Muscle layer of colon (tissue), 2 donors: ENCODE measurements around the gene SMR3B.

Experiments used
- H3K27ac ChIP-seq: one replicate; pipeline ENCODE4 v1.7.0; 2013; ENCODE audit warnings: low read depth, mild to moderate bottlenecking, low read length, moderate library complexity
- H3K27me3 ChIP-seq, 2 donors: one replicate each; pipeline ENCODE4 v1.7.0; 2013; ENCODE audit warnings: low read length in 2 of 2, mild to moderate bottlenecking in 2 of 2; ENCODE audit not compliant: insufficient read depth in 2 of 2, control insufficient read depth in 1 of 2
- H3K36me3 ChIP-seq: one replicate; pipeline ENCODE4 v1.7.0; 2013; ENCODE audit warnings: mild to moderate bottlenecking, low read length; ENCODE audit not compliant: insufficient read depth
- H3K4me1 ChIP-seq: one replicate; pipeline ENCODE4 v1.7.0; 2013; ENCODE audit warnings: mild to moderate bottlenecking, low read length; ENCODE audit not compliant: insufficient read depth
- H3K4me3 ChIP-seq, 2 donors: one replicate each; pipeline ENCODE4 v1.7.0; 2013; ENCODE audit warnings: low read length in 2 of 2, low read depth in 1 of 2, mild to moderate bottlenecking in 1 of 2, moderate library complexity in 1 of 2
- H3K9ac ChIP-seq: one replicate; pipeline ENCODE4 v1.7.0; 2013; ENCODE audit warnings: low read length
- H3K9me3 ChIP-seq: one replicate; pipeline ENCODE4 v1.7.0; 2013; ENCODE audit warnings: mild to moderate bottlenecking, low read length
- donor health status: abdominal sarcoma.
- donor health status: Adenocarcinoma of cecum.

Gene SMR3B

GRCh38 chr4:70382691-70383181 is at the start of gene SMR3B:
TSS of gene SMR3B (plus strand) at chr4:70383131. CDS start at chr4:70384511, 1,380 bp downstream.
- Histone ChIP-seq H3K36me3 (no peaks in the 10 kb centered on the region), H3K9ac (no peak within 1 kb of the TSS), H3K9me3 (no peaks in the 10 kb centered on the region), H3K4me3 (no peak within 1 kb of the TSS), H3K4me1 (no peaks in the 10 kb centered on the region), H3K27me3 (no peaks in the 10 kb centered on the region), H3K27ac (no peak within 1 kb of the TSS)

- H3K27me3 ChIP-seq = no peaks in the 10 kb centered on the region
- H3K27ac ChIP-seq = no peak within 1 kb of the TSS
- no peak within 1 kb of the TSS for H3K9ac ChIP-seq
- H3K9me3 ChIP-seq = no peaks in the 10 kb centered on the region
- H3K4me1 ChIP-seq = no peaks in the 10 kb centered on the region
- H3K36me3 ChIP-seq = no peaks in the 10 kb centered on the region
- no peak within 1 kb of the TSS for H3K4me3 ChIP-seq
Measured at GRCh38 chr4:70334681-70335080, 48.2 kb upstream of the SMR3B start, which contains the start of gene CABS1. TSS of gene CABS1 (plus strand) at chr4:70334981. CDS start at chr4:70335040, 59 bp downstream.

- Histone ChIP-seq H3K4me1 (no peaks in the 10 kb centered on the region), H3K27ac (no peak overlapping the region), H3K9ac (no peak overlapping the region), H3K27me3 (no peaks in the 10 kb centered on the region), H3K36me3 (no peaks in the 10 kb centered on the region), H3K4me3 (no peak overlapping the region), H3K9me3 (no peaks in the 10 kb centered on the region)
Measured at GRCh38 chr4:70336043-70336442, 46.9 kb upstream of the SMR3B start.

GRCh38 chr4:70337886-70338420 is 45.0 kb upstream of the SMR3B start:
- Histone ChIP-seq H3K36me3 (no peaks in the 10 kb centered on the region), H3K27me3 (no peaks in the 10 kb centered on the region), H3K4me3 (no peak overlapping the region), H3K9ac (no peak overlapping the region), H3K9me3 (no peaks in the 10 kb centered on the region), H3K4me1 (no peaks in the 10 kb centered on the region), H3K27ac (no peak overlapping the region)

DNA sequence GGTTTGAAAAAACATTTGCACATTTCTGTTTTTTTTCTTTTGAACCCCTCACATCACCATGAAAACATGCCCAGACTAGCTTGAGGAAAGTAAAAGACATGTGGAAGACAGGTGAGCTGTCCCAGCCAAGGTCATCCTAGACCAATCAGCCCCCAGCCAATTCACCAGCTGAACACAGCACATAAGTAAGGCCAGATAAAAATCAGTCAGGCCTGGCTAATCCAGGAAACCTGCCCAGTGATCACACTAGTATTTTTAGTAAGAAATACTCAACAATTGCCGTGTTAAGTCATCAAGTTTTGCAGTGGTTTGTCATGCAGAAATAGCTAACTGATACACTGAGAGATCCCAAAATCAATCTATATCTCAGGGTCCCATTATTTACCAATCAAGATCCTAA is 26.7 kb upstream of the SMR3B start:
- Histone ChIP-seq H3K36me3 (no peaks in the 10 kb centered on the region), H3K27ac (no peak overlapping the region), H3K27me3 (no peaks in the 10 kb centered on the region), H3K4me3 (no peak overlapping the region), H3K9ac (no peak overlapping the region), H3K4me1 (no peaks in the 10 kb centered on the region), H3K9me3 (no peaks in the 10 kb centered on the region)

DNA sequence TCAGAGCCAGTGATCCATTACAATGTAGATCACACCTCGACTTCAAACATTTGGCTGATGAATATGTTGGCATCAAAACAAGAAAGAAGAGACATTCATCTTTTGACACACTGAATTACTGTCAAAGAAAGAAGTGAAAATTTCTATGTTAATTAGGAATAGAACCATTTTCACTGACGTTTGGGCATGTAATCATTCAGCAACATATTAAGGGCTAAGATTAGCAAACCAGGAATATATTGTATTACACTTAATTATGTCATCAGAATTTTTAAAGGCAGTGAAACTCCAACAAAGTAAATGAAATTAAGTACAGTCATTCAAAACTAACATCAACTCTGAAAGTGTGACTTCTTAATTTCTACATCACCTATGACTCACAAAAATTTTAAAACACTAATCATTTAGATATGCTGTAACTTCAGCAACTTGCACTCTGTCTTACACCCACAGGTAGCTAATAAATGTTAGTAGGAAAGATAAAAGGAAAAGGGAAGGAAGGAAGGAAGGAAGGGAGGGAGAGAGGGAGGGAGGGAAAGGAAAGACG is 23.7 kb upstream of the SMR3B start:
- H3K36me3 ChIP-seq = no peaks in the 10 kb centered on the region
- H3K4me1 ChIP-seq = no peaks in the 10 kb centered on the region
- H3K4me3 ChIP-seq = no peak overlapping the region
- no peaks in the 10 kb centered on the region for H3K9me3 ChIP-seq
- H3K9ac ChIP-seq = no peak overlapping the region
- H3K27me3 ChIP-seq = no peaks in the 10 kb centered on the region
- H3K27ac ChIP-seq = no peak overlapping the region

- H3K27ac ChIP-seq = no peak within 1 kb of the TSS
- H3K27me3 ChIP-seq = no peaks in the 10 kb centered on the region
- H3K4me3 ChIP-seq = no peak within 1 kb of the TSS
- H3K36me3 ChIP-seq = no peaks in the 10 kb centered on the region
- no peak within 1 kb of the TSS for H3K9ac ChIP-seq
- H3K9me3 ChIP-seq = no peaks in the 10 kb centered on the region
- no peaks in the 10 kb centered on the region for H3K4me1 ChIP-seq
Measured at GRCh38 chr4:70360460-70360859, 22.5 kb upstream of the SMR3B start, which contains the start of gene SMR3A. TSS of gene SMR3A (plus strand) at chr4:70360760. CDS start at chr4:70362116, 1,356 bp downstream.

- Histone ChIP-seq H3K27ac (no peak overlapping the region), H3K9me3 (no peaks in the 10 kb centered on the region), H3K27me3 (no peaks in the 10 kb centered on the region), H3K9ac (no peak overlapping the region), H3K36me3 (no peaks in the 10 kb centered on the region), H3K4me3 (no peak overlapping the region), H3K4me1 (no peaks in the 10 kb centered on the region)
Measured at GRCh38 chr4:70364002-70364401, 18.9 kb upstream of the SMR3B start.

DNA sequence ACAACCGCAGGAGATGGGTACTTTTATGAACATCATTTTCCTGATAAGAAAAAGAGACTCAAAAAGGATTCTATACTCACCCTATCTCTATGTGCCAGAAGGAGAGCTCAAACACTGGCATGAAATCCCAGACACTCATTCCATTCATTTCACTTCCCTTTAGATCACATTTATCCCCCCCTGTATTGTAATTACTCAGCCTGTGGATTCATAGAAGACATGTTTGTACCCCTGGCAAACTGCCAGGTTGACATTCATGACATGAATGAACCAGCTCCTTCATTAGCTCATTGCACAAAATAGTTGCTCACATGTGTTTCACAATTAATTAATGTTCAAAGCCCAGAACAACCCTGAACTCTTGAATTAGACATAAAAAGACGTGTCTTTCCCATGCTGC is 17.5 kb upstream of the SMR3B start:
- H3K36me3 ChIP-seq = no peaks in the 10 kb centered on the region
- no peak overlapping the region for H3K4me3 ChIP-seq
- no peak overlapping the region for H3K9ac ChIP-seq
- H3K27me3 ChIP-seq = no peaks in the 10 kb centered on the region
- no peaks in the 10 kb centered on the region for H3K9me3 ChIP-seq
- no peak overlapping the region for H3K27ac ChIP-seq
- no peaks in the 10 kb centered on the region for H3K4me1 ChIP-seq

- Histone ChIP-seq H3K27me3 (no peaks in the 10 kb centered on the region), H3K27ac (no peak overlapping the region), H3K9ac (no peak overlapping the region), H3K9me3 (no peaks in the 10 kb centered on the region), H3K4me3 (no peak overlapping the region), H3K36me3 (no peaks in the 10 kb centered on the region), H3K4me1 (no peaks in the 10 kb centered on the region)
Measured at GRCh38 chr4:70367813-70368212, 15.1 kb upstream of the SMR3B start.

DNA sequence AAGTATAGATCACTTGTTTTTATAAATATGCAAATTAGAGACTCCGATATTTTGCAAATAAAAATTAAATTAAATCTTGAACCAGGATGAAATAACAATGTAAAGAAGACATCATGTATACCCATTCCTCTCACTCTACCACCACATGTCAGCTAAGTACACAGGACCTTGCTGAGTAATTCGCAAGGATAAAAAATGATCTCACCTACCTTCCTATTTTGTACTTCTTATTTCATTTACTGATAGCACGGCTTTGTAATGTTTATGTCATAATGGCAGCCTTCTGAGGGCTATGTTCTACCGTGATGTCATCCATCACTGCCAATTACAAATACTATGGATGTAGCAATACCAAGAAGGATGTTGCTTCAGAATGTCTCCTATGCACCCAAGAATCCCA is 10.9 kb upstream of the SMR3B start:
- Histone ChIP-seq H3K27me3 (no peaks in the 10 kb centered on the region), H3K4me3 (no peak overlapping the region), H3K27ac (no peak overlapping the region), H3K4me1 (no peaks in the 10 kb centered on the region), H3K36me3 (no peaks in the 10 kb centered on the region), H3K9me3 (no peaks in the 10 kb centered on the region), H3K9ac (no peak overlapping the region)

DNA sequence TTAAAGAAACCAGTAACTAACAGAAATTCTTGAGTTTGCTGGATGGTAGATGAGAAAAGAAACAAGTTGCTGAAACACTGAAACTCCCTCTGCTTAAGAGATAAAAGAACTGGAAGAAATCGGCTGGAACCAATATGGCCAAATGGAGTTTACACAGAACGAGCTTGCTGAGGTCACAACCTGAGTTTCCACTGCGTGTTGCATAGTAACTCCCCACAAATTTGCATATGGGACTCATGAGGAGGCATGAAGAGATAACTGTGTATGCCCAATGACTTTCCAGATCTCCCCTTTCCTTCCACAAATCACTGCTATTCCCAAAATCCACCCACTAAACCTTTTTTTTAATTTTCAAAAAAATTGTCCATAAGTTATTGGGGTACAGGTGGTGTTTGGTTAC is 10.2 kb upstream of the SMR3B start:
- H3K27me3 ChIP-seq = no peaks in the 10 kb centered on the region

More for the DNA sequence above, 10.2 kb upstream of the SMR3B start:
- no peaks in the 10 kb centered on the region for H3K36me3 ChIP-seq
- H3K27ac ChIP-seq = no peak overlapping the region
- no peak overlapping the region for H3K4me3 ChIP-seq
- no peaks in the 10 kb centered on the region for H3K9me3 ChIP-seq
- no peaks in the 10 kb centered on the region for H3K4me1 ChIP-seq
- H3K9ac ChIP-seq = no peak overlapping the region
